ENCODE data around the gene RCAN2.

RCAN2 gene

GRCh38 chr6:46293641-46294316 lies 197.5 kb downstream of the RCAN2 start:
- DNase-seq (ENCODE audit: low spot score), result no peak

GRCh38 chr6:46291880-46292279 lies 199.4 kb downstream of the RCAN2 start:
- no peak for DNase-seq (ENCODE audit: low spot score)

DNA sequence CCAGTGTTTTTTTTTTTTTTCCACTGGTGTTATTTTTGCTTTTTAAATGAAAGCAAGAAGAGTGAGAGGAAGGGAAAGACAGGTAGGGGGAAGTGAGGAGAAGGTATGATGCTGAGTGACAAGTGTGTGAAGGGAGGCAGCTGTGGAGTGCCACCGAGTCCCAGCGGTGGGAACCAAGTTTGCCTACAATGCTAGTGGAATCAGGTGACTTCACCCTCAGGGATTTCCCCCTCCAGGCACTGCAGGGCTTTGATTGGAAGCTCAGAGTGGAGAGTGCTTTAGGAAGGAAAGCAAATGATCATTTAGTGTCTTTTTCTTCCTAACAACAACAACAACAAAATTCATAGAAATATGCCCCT lies 200.0 kb downstream of the RCAN2 start:
- DNase-seq (ENCODE audit: low spot score), result no peak

GRCh38 chr6:46290421-46291274 lies 200.6 kb downstream of the RCAN2 start:
- DNase-seq (ENCODE audit: low spot score), result no peak

- no peak for DNase-seq (ENCODE audit: low spot score)
Observed at GRCh38 chr6:46289898-46290297, 201.4 kb downstream of the RCAN2 start.

- no peak for DNase-seq (ENCODE audit: low spot score)
Observed at GRCh38 chr6:46288835-46289234, 202.4 kb downstream of the RCAN2 start.

DNA sequence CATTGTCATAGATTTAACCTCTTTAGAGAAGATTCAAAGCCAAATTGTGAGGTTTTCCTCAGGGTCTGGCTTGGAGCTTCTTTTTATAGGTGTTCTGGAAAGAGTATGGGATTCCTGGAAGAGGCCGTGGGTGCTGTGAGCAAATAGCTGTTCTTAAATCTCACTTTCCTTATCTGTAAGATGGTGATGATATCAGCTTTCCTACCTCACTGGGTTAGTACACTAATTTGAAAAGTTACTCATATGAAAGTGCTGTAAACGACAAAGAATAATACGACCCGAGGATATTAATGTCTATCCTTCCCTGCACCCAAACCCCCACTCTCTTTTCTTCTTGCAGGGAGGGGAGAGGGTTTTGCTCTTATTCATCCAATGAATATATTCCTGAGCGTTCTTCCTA lies 203.6 kb downstream of the RCAN2 start:
- no peak for DNase-seq (ENCODE audit: low spot score)

DNA sequence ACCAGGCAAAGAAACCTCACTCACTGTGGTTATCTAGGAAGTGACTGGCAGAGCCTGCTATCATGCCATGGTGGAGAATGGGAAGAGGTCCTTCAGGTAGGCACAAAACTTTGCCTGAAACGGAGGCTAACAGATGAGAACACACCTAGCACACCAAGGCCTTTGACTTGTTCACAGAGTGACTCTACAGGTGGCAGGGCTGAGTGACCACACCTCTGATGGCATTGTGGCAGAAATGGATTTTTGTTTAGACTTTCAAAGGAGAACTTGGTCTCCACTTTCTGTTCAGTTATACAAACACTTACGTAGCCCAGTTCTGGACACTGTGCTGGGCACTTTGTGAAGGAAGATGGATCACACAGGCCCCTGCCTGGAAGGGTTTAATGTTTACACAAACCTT lies 204.2 kb downstream of the RCAN2 start:
- no peak for DNase-seq (ENCODE audit: low spot score)

DNA sequence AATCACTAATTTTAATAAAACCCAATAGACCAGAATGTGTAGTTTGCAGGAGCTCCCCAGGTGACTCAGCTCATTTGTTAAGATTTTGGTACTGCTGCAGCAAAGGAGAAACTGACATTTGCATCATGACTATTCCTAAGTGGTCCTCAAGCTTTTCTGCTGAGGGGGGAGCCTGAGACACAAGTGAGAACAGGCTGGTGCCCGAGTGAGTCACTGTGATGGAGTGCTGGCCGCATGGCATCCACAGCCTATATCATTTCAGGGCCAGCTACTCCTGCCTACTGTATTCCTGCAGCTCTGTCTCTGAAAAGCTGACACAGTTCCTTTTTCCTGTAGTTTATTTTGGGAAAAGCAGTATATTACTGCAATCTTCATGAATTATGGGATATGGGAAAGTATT lies 206.8 kb downstream of the RCAN2 start:
- DNase-seq (ENCODE audit: low spot score), result no peak

- no peak for DNase-seq (ENCODE audit: low spot score)
Observed at GRCh38 chr6:46281110-46281509, 210.1 kb downstream of the RCAN2 start.

- DNase-seq (ENCODE audit: low spot score), result no peak
Observed at GRCh38 chr6:46279874-46280273, 211.4 kb downstream of the RCAN2 start.

DNA sequence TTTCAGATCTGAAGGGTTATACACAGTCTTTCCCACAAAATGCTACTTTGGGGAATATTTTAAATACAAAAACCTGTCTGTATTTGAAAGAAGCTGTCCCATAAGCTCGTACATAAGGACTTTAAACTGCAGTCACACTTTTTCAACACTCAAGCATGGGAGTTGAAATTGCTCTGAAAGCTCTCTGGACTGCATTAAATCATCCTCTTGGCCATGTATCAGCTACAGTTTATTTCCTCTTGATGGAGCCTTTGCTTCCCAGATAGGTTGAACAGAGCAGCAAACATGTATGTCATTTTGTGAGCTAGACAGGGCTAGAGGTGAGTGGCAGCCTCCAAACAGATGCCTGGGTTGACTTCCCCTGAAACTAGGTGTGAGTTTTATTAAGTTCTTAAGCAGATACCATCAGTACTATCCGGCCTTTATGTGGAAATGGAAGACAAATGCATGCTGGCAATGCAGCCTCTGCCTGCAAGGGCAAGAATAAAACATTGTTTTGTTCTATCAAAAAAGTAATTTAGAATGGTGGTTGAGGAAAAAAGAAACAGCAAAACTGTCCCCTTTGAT lies 214.6 kb downstream of the RCAN2 start:
- DNase-seq (ENCODE audit: low spot score), result no peak

- no peak for DNase-seq (ENCODE audit: low spot score)
Observed at GRCh38 chr6:46274502-46274901, 216.7 kb downstream of the RCAN2 start.

DNA sequence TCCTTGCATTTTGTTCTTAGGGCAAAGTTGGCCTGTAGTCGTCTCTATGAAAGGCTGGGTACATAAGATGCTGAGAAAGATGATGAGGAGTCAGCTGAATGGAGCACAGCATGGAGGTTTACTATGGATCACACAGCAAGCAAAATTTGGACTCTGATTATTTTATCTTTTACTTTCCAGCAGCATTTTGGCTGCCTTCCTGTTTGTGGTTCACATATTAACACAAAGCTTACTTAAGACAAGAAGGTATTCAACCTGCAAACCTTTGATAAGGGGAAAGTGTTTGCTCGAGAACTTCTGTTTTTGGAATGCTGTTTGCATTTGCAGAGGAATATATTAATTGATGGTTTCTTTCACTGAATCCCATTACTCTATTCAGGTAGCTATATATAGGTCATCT lies 217.3 kb downstream of the RCAN2 start:
- no peak for DNase-seq (ENCODE audit: low spot score)

GRCh38 chr6:46271728-46272127 lies 219.5 kb downstream of the RCAN2 start:
- DNase-seq (ENCODE audit: low spot score), result no peak

DNA sequence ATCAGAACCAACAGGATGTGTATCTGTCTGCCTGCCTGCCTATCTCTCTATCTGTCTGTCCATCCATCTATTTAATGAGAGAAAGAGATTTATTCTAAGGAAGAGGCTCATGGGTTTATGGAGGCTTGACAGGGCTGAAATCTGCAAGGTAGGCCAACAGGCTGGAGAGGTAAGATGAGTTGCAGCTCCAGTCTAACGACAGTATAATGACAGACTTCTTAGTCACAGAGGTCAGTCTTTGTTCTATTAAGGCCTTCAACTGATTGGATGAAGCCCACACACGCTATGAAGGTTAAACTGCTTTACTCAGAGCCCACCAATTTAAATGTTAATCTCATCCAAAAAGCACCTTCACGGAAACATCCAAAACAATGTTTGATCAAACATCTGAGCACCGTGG lies 220.1 kb downstream of the RCAN2 start:
- DNase-seq (ENCODE audit: low spot score), result no peak

- no peak for DNase-seq (ENCODE audit: low spot score)
Observed at GRCh38 chr6:46270336-46270735, 220.9 kb downstream of the RCAN2 start.

- DNase-seq (ENCODE audit: low spot score), result no peak
Observed at GRCh38 chr6:46269447-46270229, 221.6 kb downstream of the RCAN2 start.

DNA sequence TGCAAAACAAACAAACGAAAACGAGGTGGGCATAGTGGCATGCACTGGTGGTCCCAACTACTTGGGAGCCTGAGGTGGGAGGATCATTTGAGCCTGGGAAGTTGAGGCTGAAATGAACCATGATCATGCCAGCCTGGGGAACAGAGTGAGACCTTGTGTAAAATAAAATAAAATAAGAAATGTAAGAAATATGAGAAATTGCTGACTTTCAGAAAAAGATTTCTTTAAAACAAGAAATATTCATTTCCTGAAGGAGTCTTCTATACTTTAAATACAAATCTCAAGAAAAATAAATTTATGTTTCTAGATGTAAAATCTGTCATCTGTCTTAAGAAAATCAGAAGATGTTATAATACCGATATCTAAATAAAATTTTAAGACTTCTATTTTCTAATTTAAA lies 223.7 kb downstream of the RCAN2 start:
- no peak for DNase-seq (ENCODE audit: low spot score)

- DNase-seq (ENCODE audit: low spot score), result no peak
Observed at GRCh38 chr6:46265373-46265772, 225.9 kb downstream of the RCAN2 start.

DNA sequence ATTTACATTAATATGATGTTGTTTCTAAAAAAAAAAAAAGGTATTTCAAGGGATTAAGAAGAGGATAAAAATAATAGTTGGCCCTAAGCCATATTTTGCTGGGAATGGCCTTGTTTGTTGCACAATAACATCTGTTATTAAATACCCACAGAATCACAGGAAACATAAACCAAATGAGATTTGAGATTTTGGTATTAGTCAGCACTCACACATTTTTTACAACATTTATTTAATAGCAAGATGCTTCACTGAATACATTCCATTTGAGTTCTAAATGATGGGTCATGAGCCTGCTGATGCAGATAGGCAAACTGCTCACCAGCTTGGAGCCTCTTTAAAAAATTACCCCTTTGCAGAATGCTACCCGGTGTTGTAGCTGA lies 227.6 kb downstream of the RCAN2 start:
- DNase-seq (ENCODE audit: low spot score), result no peak
